ENCODE data around the gene SPC25. TPM values are rescaled to one million over a fixed set of nuclear protein-coding genes. Genes with fewer than 3 reads are reported as not detected.

Gene SPC25
- total RNA-seq, 1 experiment from 2014 or later, result 29.8 TPM

GRCh38 chr2:168935810-168936581 lies 45.8 kb upstream of the SPC25 start:
- Histone ChIP-seq H3K79me2 (ENCODE audit: insufficient read depth, low read length) (no peaks in the 10 kb centered on the region), H2AFZ (ENCODE audit: low read depth, low read length, poor library complexity, severe bottlenecking) (no peak overlapping the region), H3K4me3 (replicated peaks in 1 of 2; ENCODE audit: low read depth in 1 of 2, low read length in 2 of 2) (no peak overlapping the region), H4K20me1 (ENCODE audit: insufficient read depth) (no peaks in the 10 kb centered on the region), H3K4me1 (ENCODE audit: control insufficient read depth in 1 of 2, insufficient read depth in 2 of 2, low read length in 2 of 2) (no peaks in the 10 kb centered on the region), H3K36me3 (ENCODE audit: control insufficient read depth in 1 of 2, insufficient read depth in 2 of 2, low read length in 2 of 2) (no peaks in the 10 kb centered on the region), H3K9ac (ENCODE audit: low read length) (no peak overlapping the region), H3K9me3 (ENCODE audit: control insufficient read depth in 1 of 2, insufficient read depth in 1 of 2, low read depth in 1 of 2, low read length in 2 of 2) (no peaks in the 10 kb centered on the region), H3K9me2 (ENCODE audit: insufficient read depth) (no peaks in the 10 kb centered on the region), H3K27ac (ENCODE audit: low read depth, low read length) (no peak overlapping the region), H3K4me2 (ENCODE audit: low read length) (no peak overlapping the region), H3K27me3 (ENCODE audit: insufficient read depth, low read length) (no peaks in the 10 kb centered on the region)
- no TSS peak for BruUV-seq (replicated peaks)
- no peak for DNase-seq (ENCODE audit: low read depth, low spot score)
- ATAC-seq, result no peak
- TF ChIP-seq REST (IDR thresholded peaks at IDR 0.05; ENCODE audit: low read depth) (no peak), CTCF (IDR thresholded peaks at IDR 0.05 in 2 of 3, conservative IDR thresholded peaks at IDR 0.05 in 1 of 3; ENCODE audit: borderline replicate concordance in 1 of 3, insufficient read depth in 1 of 3, low read depth in 2 of 3, low read length in 2 of 3) (no peak), ELF1 (IDR thresholded peaks at IDR 0.05; ENCODE audit: borderline replicate concordance, low read depth) (no peak), CBX3 (IDR thresholded peaks at IDR 0.05; ENCODE audit: low read depth) (no peak), SIN3A (IDR thresholded peaks at IDR 0.05; ENCODE audit: low read depth) (no peak), TCF7L2 (IDR thresholded peaks at IDR 0.05; ENCODE audit: borderline replicate concordance, extremely low read depth, insufficient read depth, insufficient read length) (no peak), EZH2phosphoT487 (IDR thresholded peaks at IDR 0.05; ENCODE audit: borderline replicate concordance) (no peak), RAD21 (IDR thresholded peaks at IDR 0.05; ENCODE audit: low read depth) (no peak), SP1 (IDR thresholded peaks at IDR 0.05; ENCODE audit: low read depth) (no peak), POLR2A (IDR thresholded peaks at IDR 0.05; ENCODE audit: borderline replicate concordance, extremely low read depth, insufficient read depth, insufficient read length) (no peak), JUND (IDR thresholded peaks at IDR 0.05) (no peak), YY1 (IDR thresholded peaks at IDR 0.05; ENCODE audit: extremely low read depth, insufficient replicate concordance, low read depth, low read length) (no peak), ZNF274 (IDR thresholded peaks at IDR 0.05; ENCODE audit: low read depth, low read length) (no peak), EGR1 (IDR thresholded peaks at IDR 0.05; ENCODE audit: low read depth) (no peak), FOSL1 (IDR thresholded peaks at IDR 0.05; ENCODE audit: low read depth) (no peak), SRF (IDR thresholded peaks at IDR 0.05; ENCODE audit: low read depth) (no peak), CEBPB (IDR thresholded peaks at IDR 0.05; ENCODE audit: low read depth) (no peak)
- ChIA-PET CTCF (no interaction called here), RAD21 (ENCODE audit: low non-redundant PET in 1 of 2, low total read pairs in 2 of 2, uncharacterized antibody in 2 of 2, unreplicated experiment in 2 of 2) (no interaction called here), POLR2A (no interaction called here)
- intact Hi-C loops (cut with micrococcal nuclease), result no loop called here

Measured in HCT116 (cell line).